ENCODE data around the gene EPB41L5. TPM values are rescaled to one million over a fixed set of nuclear protein-coding genes. Genes with fewer than 3 reads are reported as not detected.
"Not testable (repeated sequence)": the region's sequence is repeated elsewhere in the genome, so short reads cannot be mapped to it uniquely, and the experiment has no call there.

The EPB41L5 gene
- polyA plus RNA-seq, 1 donor, result 15.4 TPM

GRCh38 chr2:120029672-120030640 is 17.1 kb downstream of the EPB41L5 start:
- no peak for DNase-seq

DNA sequence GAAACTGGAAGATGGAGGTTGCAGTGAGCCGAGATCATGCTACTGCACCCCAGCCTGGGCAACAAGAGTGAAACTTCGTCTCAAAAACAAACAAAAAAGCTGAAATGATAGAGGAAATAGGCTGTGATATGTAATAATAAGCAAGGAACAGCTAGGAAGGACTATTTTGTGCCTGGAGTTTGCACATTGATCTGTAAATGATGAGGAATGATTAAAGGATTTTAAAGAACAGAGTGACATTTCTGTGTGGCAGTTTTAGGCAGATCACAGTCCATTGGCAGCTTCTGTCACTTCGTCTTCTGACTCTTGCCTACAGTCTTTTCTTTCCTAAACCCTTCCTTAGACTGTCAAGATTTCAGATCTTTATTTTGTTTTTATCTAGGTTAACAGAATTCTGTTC is 19.4 kb downstream of the EPB41L5 start:
- no peak for DNase-seq

DNA sequence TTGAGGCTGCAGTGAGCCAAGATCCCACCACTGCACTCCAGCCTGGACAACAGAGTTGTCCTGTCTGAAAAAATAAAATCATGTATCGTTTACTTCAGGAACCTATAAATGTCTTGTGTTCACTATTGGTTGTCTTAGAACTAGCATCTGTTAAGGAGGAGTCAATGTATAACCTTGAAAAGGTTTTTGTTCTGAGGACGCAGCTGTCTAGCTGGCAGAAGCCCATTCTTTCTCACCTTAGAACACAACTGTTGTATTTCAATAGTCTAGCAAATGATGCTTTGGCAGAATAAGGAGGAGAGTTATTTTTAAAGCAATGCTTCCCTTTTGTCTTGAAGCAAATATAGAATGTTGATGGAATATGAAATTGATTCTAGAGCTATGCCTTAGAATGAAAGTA is 21.1 kb downstream of the EPB41L5 start:
- no peak for DNase-seq

DNA sequence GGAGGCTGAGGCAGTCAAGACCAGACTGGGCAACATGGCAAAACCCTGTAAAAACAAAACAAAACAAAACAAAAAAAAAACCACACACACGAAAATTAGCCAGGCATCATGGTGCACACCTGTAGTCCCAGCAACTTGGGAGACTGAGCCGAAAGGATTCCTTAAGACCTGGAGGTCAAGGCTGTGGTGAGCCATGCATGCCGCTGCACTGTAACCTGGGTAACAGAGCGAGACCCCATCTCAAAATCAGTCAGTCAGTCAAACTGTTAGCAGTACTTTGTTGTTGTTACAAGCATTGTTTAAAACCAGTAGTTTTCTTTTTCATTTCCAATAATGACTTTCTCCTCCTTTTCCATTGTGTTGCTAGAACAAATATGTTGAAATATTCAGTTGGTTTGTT is 21.7 kb downstream of the EPB41L5 start:
- no peak for DNase-seq

DNA sequence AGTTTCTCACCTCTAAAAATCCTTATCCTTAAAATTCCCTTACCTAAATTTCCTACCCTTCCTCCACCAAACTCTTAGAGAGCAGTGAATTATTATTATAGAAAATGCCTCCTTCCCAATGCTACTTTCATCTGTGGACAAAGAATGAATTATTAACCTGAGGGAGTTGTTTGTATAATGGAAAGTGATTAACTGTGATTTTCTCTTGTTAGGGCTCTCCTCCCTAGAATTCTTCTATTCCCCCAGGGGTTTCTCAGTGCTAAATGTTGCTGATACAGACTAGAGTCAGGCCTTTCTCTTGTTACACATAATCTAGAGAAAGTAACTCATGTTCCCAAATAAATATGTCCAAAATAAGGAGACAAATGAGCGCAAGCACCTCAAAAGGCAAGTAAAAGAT is 23.3 kb downstream of the EPB41L5 start:
- no peak for DNase-seq

- no peak for DNase-seq
These were observed 25.2 kb downstream of the EPB41L5 start for GRCh38 chr2:120037995-120038541.

GRCh38 chr2:120042359-120042758 is 29.5 kb downstream of the EPB41L5 start:
- no peak for DNase-seq

- no peak for DNase-seq
These were observed 31.5 kb downstream of the EPB41L5 start for GRCh38 chr2:120044336-120044735.

- not testable (repeated sequence) for DNase-seq
These were observed 32.9 kb downstream of the EPB41L5 start for GRCh38 chr2:120045775-120046174.

DNA sequence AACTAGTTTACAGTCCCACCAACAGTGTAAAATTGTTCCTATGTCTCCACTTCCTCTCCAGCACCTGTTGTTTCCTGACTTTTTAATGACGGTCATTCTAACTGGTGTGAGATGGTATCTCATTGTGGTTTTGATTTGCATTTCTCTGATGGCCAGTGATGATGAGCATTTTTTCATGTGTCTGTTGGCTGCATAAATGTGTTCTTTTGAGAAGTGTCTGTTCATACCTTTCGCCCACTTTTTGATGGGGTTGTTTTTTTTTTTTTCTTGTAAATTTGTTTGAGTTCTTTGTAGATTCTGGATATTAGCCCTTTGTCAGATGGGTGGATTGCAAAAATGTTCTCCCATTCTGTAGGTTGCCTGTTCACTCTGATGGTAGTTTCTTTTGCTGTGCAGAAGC is 33.4 kb downstream of the EPB41L5 start:
- DNase-seq, result not testable (repeated sequence)

- no peak for DNase-seq
These were observed 39.7 kb downstream of the EPB41L5 start for GRCh38 chr2:120052597-120052996.

GRCh38 chr2:120053891-120054290 is 41.0 kb downstream of the EPB41L5 start:
- DNase-seq, result no peak

GRCh38 chr2:120059483-120059882 is 46.6 kb downstream of the EPB41L5 start:
- DNase-seq, result no peak

GRCh38 chr2:120060088-120060623 is 47.3 kb downstream of the EPB41L5 start:
- no peak for DNase-seq

DNA sequence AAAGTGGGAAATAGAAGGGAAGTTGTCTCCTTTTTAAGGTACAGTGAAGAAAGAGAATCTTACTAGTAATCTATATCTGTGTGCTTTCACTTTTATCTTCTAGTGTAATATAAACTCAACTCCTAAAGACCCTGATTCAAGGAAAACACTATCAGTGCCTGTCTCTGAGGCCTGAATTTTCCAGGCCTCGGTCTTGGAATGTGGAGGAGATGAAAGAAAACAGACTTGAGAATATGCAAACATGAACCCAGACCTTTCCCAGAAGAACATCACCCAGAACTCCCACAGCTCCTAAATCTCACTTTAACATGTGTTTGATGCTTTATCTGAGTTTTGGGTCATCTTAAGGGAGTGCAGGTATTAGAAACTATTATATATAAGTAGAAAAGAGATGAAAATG is 51.8 kb downstream of the EPB41L5 start:
- no peak for DNase-seq

- no peak for DNase-seq
These were observed 54.1 kb downstream of the EPB41L5 start for GRCh38 chr2:120066800-120067547.

DNA sequence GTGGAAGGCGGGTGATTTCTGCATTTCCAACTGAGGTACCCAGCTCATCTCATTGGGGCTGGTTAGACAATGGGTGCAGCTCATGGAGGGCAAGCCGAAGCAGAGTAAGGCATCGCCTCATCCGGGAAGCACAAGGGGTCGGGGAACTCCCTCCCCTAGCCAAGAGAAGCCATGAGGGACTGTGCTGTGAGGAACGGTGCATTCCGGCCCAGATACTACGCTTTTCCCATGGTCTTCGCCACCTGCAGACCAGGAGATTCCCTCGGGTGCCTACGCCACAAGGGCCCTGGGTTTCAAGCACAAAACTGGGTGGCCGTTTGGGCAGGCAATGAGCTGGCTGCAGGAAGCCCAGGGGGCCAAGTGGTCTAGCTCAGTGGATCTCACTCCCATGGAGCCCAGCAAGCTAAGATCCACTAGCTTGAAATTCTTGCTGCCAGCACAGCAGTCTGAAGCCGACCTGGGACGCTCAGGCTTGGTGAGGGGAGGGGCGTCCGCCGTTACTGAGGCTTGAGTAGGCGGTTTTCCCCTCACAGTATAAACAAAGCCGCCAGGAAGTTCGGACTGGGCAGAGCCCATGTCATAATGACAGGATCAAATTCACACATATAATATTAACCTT is 55.3 kb downstream of the EPB41L5 start:
- DNase-seq, result not testable (repeated sequence)

DNA sequence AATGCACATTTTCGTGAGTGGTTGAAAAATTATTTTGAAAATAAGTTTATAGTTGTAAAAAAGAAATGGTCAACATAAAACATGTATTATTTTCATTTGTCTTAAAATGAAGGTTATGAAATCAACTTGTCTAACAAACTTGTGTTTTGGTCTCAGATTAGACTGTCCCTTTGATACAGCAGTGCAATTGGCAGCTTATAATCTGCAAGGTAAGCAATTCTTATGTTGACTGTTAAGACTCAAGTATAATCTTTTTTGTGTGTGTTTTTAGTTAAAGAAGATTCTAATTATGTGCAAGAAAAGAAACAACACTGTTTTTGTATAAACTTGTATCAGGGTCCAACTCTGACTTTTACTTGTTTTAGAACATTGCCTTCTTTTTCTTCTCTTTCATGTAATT is 62.7 kb downstream of the EPB41L5 start:
- no peak for DNase-seq

DNA sequence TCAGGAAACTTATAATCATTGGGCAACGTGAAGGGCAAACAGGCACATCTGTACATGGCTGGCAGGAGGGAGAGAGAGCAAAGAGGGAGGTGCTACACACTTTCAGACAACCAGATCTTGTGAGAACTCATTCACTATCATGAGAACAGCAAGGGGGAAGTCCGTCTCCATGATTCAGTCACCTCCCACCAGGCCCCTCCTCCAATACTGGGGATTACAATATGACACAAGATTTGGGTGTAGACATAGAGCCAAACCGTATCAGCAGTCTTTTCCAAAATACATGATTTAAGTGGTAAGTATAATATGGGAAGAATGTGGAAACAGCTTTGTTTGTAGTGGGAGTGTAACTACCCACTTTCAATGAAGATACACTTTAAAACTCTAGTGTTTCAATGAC is 65.0 kb downstream of the EPB41L5 start:
- DNase-seq, result no peak

DNA sequence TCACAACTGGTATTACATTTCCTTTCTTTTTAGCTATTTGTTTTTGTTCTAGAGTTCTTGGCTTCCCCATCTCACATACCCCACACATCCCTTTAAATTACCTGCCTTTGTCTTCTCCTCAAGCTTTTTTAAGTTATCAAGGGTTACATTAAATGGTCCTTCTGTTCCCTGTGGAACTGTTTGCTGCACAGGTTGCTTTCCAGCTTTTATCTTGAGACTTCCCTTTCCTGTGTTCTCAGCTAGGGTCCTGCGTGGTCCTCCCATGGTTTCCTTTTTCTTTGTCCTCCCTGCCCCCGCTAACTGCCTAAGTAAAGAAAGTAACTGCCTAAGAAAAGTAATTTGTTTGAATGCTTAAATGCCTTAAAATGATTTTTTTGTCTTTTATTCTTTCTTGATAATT is 66.8 kb downstream of the EPB41L5 start:
- DNase-seq, result no peak

GRCh38 chr2:120091436-120091835 is 78.6 kb downstream of the EPB41L5 start:
- DNase-seq, result no peak

DNA sequence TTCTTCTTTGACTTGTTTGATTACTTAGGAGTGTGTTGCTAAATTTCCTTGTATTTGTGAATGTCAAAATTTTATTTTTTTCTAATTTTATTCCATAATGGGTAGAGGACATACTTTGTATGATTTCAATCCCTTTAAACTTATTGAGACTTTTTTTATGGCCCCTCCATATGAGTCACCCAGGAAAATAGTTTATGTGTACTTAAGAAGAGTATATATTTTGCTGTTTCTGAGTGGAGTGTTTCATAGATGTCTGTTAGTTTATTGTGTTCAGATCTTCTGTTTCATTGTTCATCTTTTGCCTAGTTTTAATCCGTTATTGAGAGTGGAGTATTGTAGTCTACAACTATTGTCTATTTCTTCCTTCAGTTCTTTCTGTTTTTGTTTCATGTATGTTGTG is 81.9 kb downstream of the EPB41L5 start:
- no peak for DNase-seq

DNA sequence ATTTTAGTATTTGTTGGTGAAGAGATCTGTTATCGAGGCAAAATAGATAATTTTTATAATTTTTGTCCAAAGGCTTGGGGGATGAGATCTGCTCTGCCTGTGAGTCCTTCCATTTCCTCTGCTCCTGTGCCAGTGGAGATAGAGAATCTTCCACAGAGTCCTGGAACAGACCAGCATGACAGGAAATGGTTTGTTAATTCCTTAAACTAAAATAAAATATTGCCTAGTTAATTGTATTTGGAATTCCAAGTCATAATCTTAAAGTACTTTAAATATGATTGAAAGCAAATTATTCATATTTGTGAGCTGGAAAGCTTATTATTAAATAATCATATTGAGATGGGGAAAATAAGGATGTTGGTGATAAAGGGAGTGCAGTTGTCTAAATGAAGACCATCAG is 87.8 kb downstream of the EPB41L5 start:
- no peak for DNase-seq

Data from hindlimb muscle (tissue), 1 donor.